B cell (primary cell): ENCODE measurements around the gene SAMD4B. TPM values are rescaled to one million over a fixed set of nuclear protein-coding genes. Genes with fewer than 3 reads are reported as not detected.

Source experiments
- ATAC-seq: fragments of 200-7000 bp; cut with Tn5 transposase; one replicate; pipeline ENCODE4 v1.10.0; 2021; ENCODE audit warnings: low read depth, mild to moderate bottlenecking, moderate number of reproducible peaks, moderate library complexity
- CTCF ChIA-PET: fragments of 350-600 bp; sonication (Branson Sonifier 250); formaldehyde crosslinking; loops from one replicate; lab custom pipeline; 2021; ENCODE audit warnings: antibody characterized with exemption, inconsistent platforms; lab: Charles Lee
- POLR2A ChIA-PET: fragments of 350-600 bp; sonication (Branson Sonifier 250); formaldehyde crosslinking; loops from one replicate; lab custom pipeline; 2021; ENCODE audit warnings: antibody characterized with exemption; lab: Charles Lee
- DNase-seq: peaks from one replicate; pipeline ENCODE4 v3.0.0; 2013
- H2AFZ ChIP-seq: 2 replicates; pipeline ENCODE4 v1.6.1; 2012; ENCODE audit warnings: mild to moderate bottlenecking, low read depth, low read length; ENCODE audit not compliant: insufficient read depth, poor library complexity, severe bottlenecking
- H3K27ac ChIP-seq, 2 donors: 1 replicate in 1 of 2; 2 replicates in 1 of 2; pipeline ENCODE4 v1.5.1; 2012 to 2013; ENCODE audit warnings: low read length in 2 of 2, mild to moderate bottlenecking in 2 of 2, moderate library complexity in 1 of 2
- H3K27me3 ChIP-seq, 4 experiments: fragments of 200-600 bp in 1 of 4; sonication (generic) in 1 of 4; replicated peaks in 1 of 4; 1 replicate in 2 of 4; 2 replicates in 2 of 4; pipeline versions ENCODE4 v1.6.1 to v1.7.0; 2013 to 2016; ENCODE audit warnings: low read length in 3 of 4, mild to moderate bottlenecking in 2 of 4, mixed read lengths in 1 of 4, moderate library complexity in 1 of 4; ENCODE audit not compliant: insufficient read depth in 4 of 4, control insufficient read depth in 3 of 4; ENCODE audit errors: control extremely low read depth in 1 of 4
- H3K36me3 ChIP-seq, 2 experiments: replicated peaks in 1 of 2; 1 replicate in 1 of 2; 2 replicates in 1 of 2; pipeline versions ENCODE4 v1.6.1 to v1.7.1; 2013; ENCODE audit warnings: low read length in 1 of 2; ENCODE audit not compliant: insufficient read depth in 2 of 2, control insufficient read depth in 1 of 2; ENCODE audit errors: control extremely low read depth in 1 of 2, extremely low read depth in 1 of 2
- H3K4me1 ChIP-seq, 2 donors: fragments of 200-600 bp in 1 of 2; sonication (generic) in 1 of 2; 1 replicate in 1 of 2; 2 replicates in 1 of 2; pipeline versions ENCODE4 v1.5.1 to v1.6.1; 2013 to 2017; ENCODE audit warnings: low read length in 2 of 2; ENCODE audit not compliant: control insufficient read depth in 2 of 2, insufficient read depth in 2 of 2
- H3K4me2 ChIP-seq: replicated peaks from 2 replicates; pipeline ENCODE3; 2012; ENCODE audit warnings: mild to moderate bottlenecking, low read depth, low read length; ENCODE audit not compliant: poor library complexity, severe bottlenecking
- H3K4me3 ChIP-seq, 5 experiments: fragments of 200-600 bp in 1 of 5; sonication (generic) in 1 of 5; 1 replicate in 3 of 5; 2 replicates in 2 of 5; pipeline versions ENCODE4 v1.5.1 to v1.7.0; 2011 to 2016; ENCODE audit warnings: low read length in 4 of 5, mild to moderate bottlenecking in 4 of 5, low read depth in 2 of 5, control low read depth in 1 of 5, moderate library complexity in 1 of 5; ENCODE audit not compliant: insufficient read depth in 1 of 5; ENCODE audit errors: control extremely low read depth in 1 of 5, extremely low read depth in 1 of 5
- H3K79me2 ChIP-seq: fragments of 200-600 bp; sonication (generic); one replicate; pipeline ENCODE4 v1.6.0; 2016; ENCODE audit warnings: low read length; ENCODE audit not compliant: control insufficient read depth, insufficient read depth
- H3K9ac ChIP-seq: fragments of 200-600 bp; sonication (generic); 2 replicates; pipeline ENCODE4 v1.6.1; 2017; ENCODE audit warnings: mild to moderate bottlenecking, low read length, moderate library complexity
- H3K9me3 ChIP-seq, 3 donors: one replicate each; pipeline versions ENCODE4 v1.6.1 to v1.7.1; 2013; ENCODE audit warnings: low read length in 2 of 3; ENCODE audit not compliant: control insufficient read depth in 2 of 3, insufficient read depth in 1 of 3; ENCODE audit errors: control extremely low read depth in 1 of 3
- H4K20me1 ChIP-seq: 2 replicates; pipeline ENCODE4 v1.6.0; 2012; ENCODE audit warnings: mild to moderate bottlenecking, low read length; ENCODE audit not compliant: insufficient read depth, control insufficient read depth, poor library complexity, severe bottlenecking
- H3K27ac Mint-ChIP-seq: one replicate; pipeline ENCODE4 v1.8.0; 2021; ENCODE audit warnings: mixed read lengths
- H3K27me3 Mint-ChIP-seq: one replicate; pipeline ENCODE4 v1.8.0; 2021; ENCODE audit warnings: mixed read lengths
- H3K4me1 Mint-ChIP-seq: one replicate; pipeline ENCODE4 v1.8.0; 2021; ENCODE audit warnings: mixed read lengths
- H3K4me3 Mint-ChIP-seq: one replicate; pipeline ENCODE4 v1.8.0; 2021; ENCODE audit warnings: mixed read lengths
- H3K9me3 Mint-ChIP-seq: one replicate; pipeline ENCODE4 v1.8.0; 2022; ENCODE audit warnings: mixed read lengths; ENCODE audit not compliant: insufficient read depth
- EZH2 ChIP-seq: IDR thresholded peaks from 2 replicates; pipeline ENCODE4 v1.6.1; 2012; ENCODE audit warnings: borderline replicate concordance, low read depth, mild to moderate bottlenecking, moderate library complexity, low read length; ENCODE audit not compliant: insufficient read depth, poor library complexity, severe bottlenecking
- WGBS: methylation state at CpG from one replicate; pipeline ENCODE4 v1.1.5; 2013; ENCODE audit warnings: missing lambda C conversion rate; ENCODE audit not compliant: insufficient coverage; 5-methylcytosine and 5-hydroxymethylcytosine counted together
- intact Hi-C: fragments of 100-400 bp; cut with micrococcal nuclease; formaldehyde crosslinking; loops from one replicate; pipeline ENCODE4 v1.10.0; 2022
- polyA plus RNA-seq: library from polyadenylated mRNA; depleted of rRNA; stranded (reverse); fragments of >200 nt; gene quantifications from 2 replicates; pipeline ENCODE4 v1.2.3, GENCODE V29; 2012
- total RNA-seq, 2 donors: library from RNA; stranded (reverse); fragments of 120-200 nt in 1 of 2; gene quantifications; 1 replicate in 1 of 2; 2 replicates in 1 of 2; pipeline versions ENCODE4 v1.2.3 to v1.2.4, GENCODE V29; 2013 to 2022
- TF ChIP-seq, protein P1 (sequence below): fragments of 200-600 bp; IDR thresholded peaks from one replicate; pipeline ENCODE4 v1.8.0; 2022; ENCODE audit warnings: antibody characterized with exemption, mild to moderate bottlenecking

The SAMD4B gene
- total and polyA plus RNA-seq, 2 donors (not counting 1 experiment from before 2014, with no cell fraction given) = 87.3 to 90.0 TPM

GRCh38 chr19:39412867-39413271, 70.6 kb downstream of the SAMD4B start:
- DNase-seq = no peak
- ATAC-seq = no peak
- ChIA-PET POLR2A (interaction anchor here (2.2 to 2.5 kb wide), 4 partner anchors 11 to 23 kb away, joined by 20 to 74 read pairs (median 40); partner anchors contain the start of genes MED29, PAF1 and RPS16), CTCF (interaction anchor here (1.4 to 3.2 kb wide), 6 partner anchors 14 to 120 kb away, joined by 4 to 260 read pairs (median 17); partner anchors contain the start of genes EID2B, MED29, PAF1 and RPS16)
- peaks cover 24 to 40% of the 10 kb centered on the region in 2 donors for H3K4me1 ChIP-seq
- H3K4me1 Mint-ChIP-seq = peaks cover 52% of the 10 kb centered on the region
- H3K27ac Mint-ChIP-seq = peak overlapping the region; percentile 99
- peak overlapping the region; percentile 72 for H2AFZ ChIP-seq
- intact Hi-C loops = loop anchor here (1.0 to 5.0 kb wide), 9 partner anchors 22 to 1364 kb away; partner anchors contain the start of genes EID2B, EIF3K, MAP4K1 and MED29
- peaks cover 16% of the 10 kb centered on the region for H4K20me1 ChIP-seq
- WGBS = under 1% methylated on average over 24 of the region's 24 CpGs
- H3K4me3 ChIP-seq = peak overlapping the region; percentile 74 to 93 (median 92)
- H3K9me3 Mint-ChIP-seq = no peaks in the 10 kb centered on the region
- no peaks in the 10 kb centered on the region for H3K27me3 ChIP-seq
- peaks cover 0 to 2% (median 0%) of the 10 kb centered on the region in 3 donors for H3K9me3 ChIP-seq
- peak overlapping the region; percentile 100 for H3K4me2 ChIP-seq
- peak overlapping the region; percentile 96 to 100 for H3K27ac ChIP-seq
- peak overlapping the region; percentile 96 for H3K9ac ChIP-seq
- H3K79me2 ChIP-seq = peaks cover 21% of the 10 kb centered on the region
- H3K27me3 Mint-ChIP-seq = no peaks in the 10 kb centered on the region
- no peak for TF ChIP-seq EZH2
- TF ChIP-seq, protein P1, sequence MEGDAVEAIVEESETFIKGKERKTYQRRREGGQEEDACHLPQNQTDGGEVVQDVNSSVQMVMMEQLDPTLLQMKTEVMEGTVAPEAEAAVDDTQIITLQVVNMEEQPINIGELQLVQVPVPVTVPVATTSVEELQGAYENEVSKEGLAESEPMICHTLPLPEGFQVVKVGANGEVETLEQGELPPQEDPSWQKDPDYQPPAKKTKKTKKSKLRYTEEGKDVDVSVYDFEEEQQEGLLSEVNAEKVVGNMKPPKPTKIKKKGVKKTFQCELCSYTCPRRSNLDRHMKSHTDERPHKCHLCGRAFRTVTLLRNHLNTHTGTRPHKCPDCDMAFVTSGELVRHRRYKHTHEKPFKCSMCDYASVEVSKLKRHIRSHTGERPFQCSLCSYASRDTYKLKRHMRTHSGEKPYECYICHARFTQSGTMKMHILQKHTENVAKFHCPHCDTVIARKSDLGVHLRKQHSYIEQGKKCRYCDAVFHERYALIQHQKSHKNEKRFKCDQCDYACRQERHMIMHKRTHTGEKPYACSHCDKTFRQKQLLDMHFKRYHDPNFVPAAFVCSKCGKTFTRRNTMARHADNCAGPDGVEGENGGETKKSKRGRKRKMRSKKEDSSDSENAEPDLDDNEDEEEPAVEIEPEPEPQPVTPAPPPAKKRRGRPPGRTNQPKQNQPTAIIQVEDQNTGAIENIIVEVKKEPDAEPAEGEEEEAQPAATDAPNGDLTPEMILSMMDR = peak; percentile 79
- H3K36me3 ChIP-seq = peaks cover 0 to 21% of the 10 kb centered on the region in 2 experiments
- H3K4me3 Mint-ChIP-seq = peak overlapping the region; percentile 94
